ENCODE measurements around the gene SFMBT1.

SFMBT1 gene

GRCh38 chr3:53079791-53080555 is 34.1 kb upstream of the SFMBT1 start:
- Histone ChIP-seq H3K9ac (ENCODE audit: low read length) (no peak overlapping the region), H3K36me3 (ENCODE audit: control insufficient read depth, insufficient read depth, low read length) (no peaks in the 10 kb centered on the region), H3K27ac (ENCODE audit: low read depth, low read length) (no peak overlapping the region), H3K4me1 (ENCODE audit: control insufficient read depth, insufficient read depth, low read length) (peaks cover 7% of the 10 kb centered on the region), H3K4me3 (ENCODE audit: low read length) (no peak overlapping the region), H3K27me3 (ENCODE audit: control insufficient read depth, insufficient read depth, low read length) (no peaks in the 10 kb centered on the region)

GRCh38 chr3:53079147-53079546 is 33.3 kb upstream of the SFMBT1 start:
- no peak overlapping the region for H3K9ac ChIP-seq (ENCODE audit: low read length)
- no peak overlapping the region for H3K27ac ChIP-seq (ENCODE audit: low read depth, low read length)
- peaks cover 6% of the 10 kb centered on the region for H3K4me1 ChIP-seq (ENCODE audit: control insufficient read depth, insufficient read depth, low read length)
- no peaks in the 10 kb centered on the region for H3K36me3 ChIP-seq (ENCODE audit: control insufficient read depth, insufficient read depth, low read length)
- H3K4me3 ChIP-seq (ENCODE audit: low read length) = no peak overlapping the region
- H3K27me3 ChIP-seq (ENCODE audit: control insufficient read depth, insufficient read depth, low read length) = no peaks in the 10 kb centered on the region

GRCh38 chr3:53078656-53079055 is 32.8 kb upstream of the SFMBT1 start:
- no peak overlapping the region for H3K27ac ChIP-seq (ENCODE audit: low read depth, low read length)
- no peaks in the 10 kb centered on the region for H3K36me3 ChIP-seq (ENCODE audit: control insufficient read depth, insufficient read depth, low read length)
- no peaks in the 10 kb centered on the region for H3K27me3 ChIP-seq (ENCODE audit: control insufficient read depth, insufficient read depth, low read length)
- H3K4me3 ChIP-seq (ENCODE audit: low read length) = no peak overlapping the region
- no peak overlapping the region for H3K9ac ChIP-seq (ENCODE audit: low read length)
- H3K4me1 ChIP-seq (ENCODE audit: control insufficient read depth, insufficient read depth, low read length) = peaks cover 2% of the 10 kb centered on the region

DNA sequence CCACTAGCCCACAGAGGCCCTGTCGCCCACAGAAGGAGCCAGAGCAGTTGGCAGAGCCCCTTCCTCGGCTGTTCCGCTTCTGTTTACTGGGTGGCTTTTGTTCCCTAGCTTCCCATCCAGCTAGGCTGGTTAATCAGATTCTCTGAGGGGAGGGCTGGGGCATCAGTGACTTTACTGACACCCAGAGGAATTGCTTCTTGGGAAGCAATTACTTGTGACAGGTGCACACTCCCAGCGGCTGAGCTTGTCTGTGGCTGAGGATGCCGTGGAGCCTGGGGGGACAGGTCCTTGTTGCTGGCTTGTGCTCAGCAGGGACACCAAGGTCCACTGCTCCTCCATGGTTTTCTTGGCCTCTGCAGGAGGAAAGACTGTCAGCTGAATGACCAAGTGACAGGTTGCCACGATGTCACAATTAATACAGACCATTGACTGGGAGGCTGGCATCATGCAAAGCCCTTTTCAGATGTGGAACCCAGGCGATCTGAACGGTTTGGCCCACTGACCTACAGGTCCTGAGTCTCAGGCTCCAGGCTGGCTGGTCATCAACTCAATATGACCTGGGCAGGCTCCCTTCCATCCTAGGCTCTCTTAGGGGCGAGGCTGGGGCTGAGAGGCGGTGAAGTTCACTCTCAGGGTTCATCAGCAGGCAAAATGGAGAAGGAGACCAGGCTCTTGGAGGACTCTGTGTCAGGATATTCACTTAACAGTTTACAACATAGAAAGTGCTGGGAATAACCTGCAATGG is 31.8 kb upstream of the SFMBT1 start:
- no peaks in the 10 kb centered on the region for H3K4me1 ChIP-seq (ENCODE audit: control insufficient read depth, insufficient read depth, low read length)
- H3K27me3 ChIP-seq (ENCODE audit: control insufficient read depth, insufficient read depth, low read length) = no peaks in the 10 kb centered on the region
- H3K9ac ChIP-seq (ENCODE audit: low read length) = no peak overlapping the region
- no peak overlapping the region for H3K27ac ChIP-seq (ENCODE audit: low read depth, low read length)
- H3K36me3 ChIP-seq (ENCODE audit: control insufficient read depth, insufficient read depth, low read length) = no peaks in the 10 kb centered on the region
- H3K4me3 ChIP-seq (ENCODE audit: low read length) = no peak overlapping the region

- no peak overlapping the region for H3K4me3 ChIP-seq (ENCODE audit: low read length)
- H3K27me3 ChIP-seq (ENCODE audit: control insufficient read depth, insufficient read depth, low read length) = no peaks in the 10 kb centered on the region
- H3K27ac ChIP-seq (ENCODE audit: low read depth, low read length) = no peak overlapping the region
- H3K36me3 ChIP-seq (ENCODE audit: control insufficient read depth, insufficient read depth, low read length) = no peaks in the 10 kb centered on the region
- peaks cover 5% of the 10 kb centered on the region for H3K4me1 ChIP-seq (ENCODE audit: control insufficient read depth, insufficient read depth, low read length)
- no peak overlapping the region for H3K9ac ChIP-seq (ENCODE audit: low read length)
These were observed 29.9 kb upstream of the SFMBT1 start for GRCh38 chr3:53075743-53076140.

GRCh38 chr3:53074761-53075742 is 29.2 kb upstream of the SFMBT1 start:
- no peak overlapping the region for H3K4me3 ChIP-seq (ENCODE audit: low read length)
- H3K4me1 ChIP-seq (ENCODE audit: control insufficient read depth, insufficient read depth, low read length) = peaks cover 5% of the 10 kb centered on the region
- no peak overlapping the region for H3K9ac ChIP-seq (ENCODE audit: low read length)
- H3K36me3 ChIP-seq (ENCODE audit: control insufficient read depth, insufficient read depth, low read length) = no peaks in the 10 kb centered on the region
- H3K27ac ChIP-seq (ENCODE audit: low read depth, low read length) = no peak overlapping the region
- no peaks in the 10 kb centered on the region for H3K27me3 ChIP-seq (ENCODE audit: control insufficient read depth, insufficient read depth, low read length)

DNA sequence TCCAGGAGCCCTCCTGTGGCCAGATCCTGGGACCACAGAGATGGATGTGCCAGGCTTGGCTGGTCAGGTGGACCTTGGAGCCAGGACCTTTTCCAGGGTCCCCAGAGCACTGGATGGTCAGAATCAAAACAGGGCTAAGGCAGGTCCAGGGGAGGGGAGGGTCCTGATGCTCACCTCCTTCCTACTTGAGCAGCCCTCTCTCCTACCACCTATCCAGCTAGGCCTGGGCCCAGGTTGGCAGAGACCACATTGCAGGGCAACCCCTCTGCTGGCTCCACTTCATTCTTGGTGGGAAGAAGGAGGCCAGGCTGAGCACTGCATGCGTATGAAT is 28.5 kb upstream of the SFMBT1 start:
- no peak overlapping the region for H3K9ac ChIP-seq (ENCODE audit: low read length)
- no peak overlapping the region for H3K27ac ChIP-seq (ENCODE audit: low read depth, low read length)
- H3K4me1 ChIP-seq (ENCODE audit: control insufficient read depth, insufficient read depth, low read length) = peaks cover 5% of the 10 kb centered on the region
- no peak overlapping the region for H3K4me3 ChIP-seq (ENCODE audit: low read length)
- no peaks in the 10 kb centered on the region for H3K36me3 ChIP-seq (ENCODE audit: control insufficient read depth, insufficient read depth, low read length)
- no peaks in the 10 kb centered on the region for H3K27me3 ChIP-seq (ENCODE audit: control insufficient read depth, insufficient read depth, low read length)

DNA sequence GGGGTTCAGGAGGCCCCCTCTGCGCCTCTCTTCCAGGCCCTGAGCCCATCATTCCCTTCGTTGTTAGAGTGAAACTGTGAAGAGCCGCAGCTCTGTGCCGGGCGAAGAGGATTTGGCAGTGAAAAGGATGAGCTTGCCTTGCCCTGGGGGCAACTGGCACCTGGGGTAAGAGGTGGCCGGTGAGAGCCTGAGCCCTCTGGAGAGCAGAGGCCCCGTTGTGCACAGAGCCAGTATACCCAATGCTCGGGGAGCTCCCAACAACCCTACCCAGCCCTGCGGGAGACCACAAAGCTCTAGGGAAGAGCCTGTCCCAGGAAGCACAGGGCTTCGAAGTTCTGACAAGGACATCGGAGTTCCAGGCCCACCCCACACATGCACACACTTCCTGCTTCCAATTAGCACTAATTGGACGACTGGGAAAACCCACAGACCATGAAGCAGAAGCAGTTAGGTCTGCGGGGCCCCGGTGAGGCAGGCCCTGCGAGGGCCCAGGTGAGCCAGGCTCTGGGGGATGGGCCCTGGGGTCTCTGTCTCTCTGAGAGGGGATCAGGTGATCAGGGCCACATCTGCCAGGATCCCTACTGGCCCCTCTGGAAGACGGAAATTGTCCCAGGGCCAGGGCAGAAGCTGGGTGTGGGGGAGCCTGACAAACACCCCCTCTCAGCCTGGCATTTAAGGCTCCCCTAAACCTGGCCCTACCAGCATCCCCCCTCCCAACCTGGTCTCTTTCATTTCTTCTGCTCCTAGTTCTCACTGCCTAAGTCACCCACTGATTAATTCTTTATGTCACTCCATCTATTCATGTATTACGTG is 27.9 kb upstream of the SFMBT1 start:
- Histone ChIP-seq H3K9ac (ENCODE audit: low read length) (no peak overlapping the region), H3K27ac (ENCODE audit: low read depth, low read length) (no peak overlapping the region), H3K36me3 (ENCODE audit: control insufficient read depth, insufficient read depth, low read length) (no peaks in the 10 kb centered on the region), H3K4me3 (ENCODE audit: low read length) (peak overlapping the region; percentile 87), H3K27me3 (ENCODE audit: control insufficient read depth, insufficient read depth, low read length) (no peaks in the 10 kb centered on the region), H3K4me1 (ENCODE audit: control insufficient read depth, insufficient read depth, low read length) (peaks cover 5% of the 10 kb centered on the region)

DNA sequence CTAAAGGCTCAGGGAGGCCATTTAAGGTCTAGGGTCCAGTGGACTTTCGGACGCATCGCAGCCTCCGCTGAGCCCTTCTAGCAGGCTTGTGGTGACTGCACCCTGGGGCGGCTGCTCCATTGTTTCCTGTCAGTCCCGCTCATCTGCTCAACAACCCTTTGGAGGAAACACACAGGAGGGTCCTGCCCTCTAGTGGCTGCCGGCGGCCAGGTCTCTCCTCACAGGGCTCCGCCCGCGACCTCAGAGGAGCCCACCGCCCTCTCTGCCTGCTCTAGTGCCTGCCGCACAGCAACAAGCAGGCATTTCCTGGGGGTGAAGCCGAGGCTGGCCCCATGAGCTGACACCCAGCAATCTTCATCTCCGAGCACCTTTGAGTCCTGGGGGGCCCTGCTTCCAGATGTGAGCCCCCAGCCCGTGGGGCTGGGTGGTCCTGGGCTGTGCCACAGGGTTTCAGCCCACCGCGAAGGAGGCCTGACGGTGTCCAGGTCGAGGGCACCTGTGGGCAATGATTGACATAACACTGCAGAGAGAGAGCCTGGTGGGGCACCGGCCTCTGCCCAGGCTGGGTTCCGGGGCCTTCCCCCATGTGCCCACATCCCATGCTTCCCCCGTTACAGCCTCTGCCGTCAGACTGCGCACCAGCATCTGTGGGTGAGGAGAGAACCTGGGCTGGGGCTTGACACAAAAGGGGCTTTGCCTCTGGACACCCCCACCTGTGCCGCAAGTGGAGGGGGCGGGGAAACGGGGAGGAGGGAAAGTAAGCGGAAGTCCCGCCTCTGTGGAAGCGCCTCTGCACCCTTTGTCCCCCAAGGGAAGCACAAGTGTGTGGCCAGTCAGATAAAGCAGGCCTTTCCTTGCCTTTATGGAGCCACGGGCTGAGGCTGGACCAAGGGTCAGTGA is 27.0 kb upstream of the SFMBT1 start:
- Histone ChIP-seq H3K4me1 (ENCODE audit: control insufficient read depth, insufficient read depth, low read length) (peaks cover 5% of the 10 kb centered on the region), H3K27ac (ENCODE audit: low read depth, low read length) (peak overlapping the region; percentile 56), H3K27me3 (ENCODE audit: control insufficient read depth, insufficient read depth, low read length) (no peaks in the 10 kb centered on the region)

GRCh38 chr3:53071882-53072431 is 26.1 kb upstream of the SFMBT1 start:
- Histone ChIP-seq H3K27ac (ENCODE audit: low read depth, low read length) (no peak overlapping the region), H3K36me3 (ENCODE audit: control insufficient read depth, insufficient read depth, low read length) (no peaks in the 10 kb centered on the region), H3K27me3 (ENCODE audit: control insufficient read depth, insufficient read depth, low read length) (no peaks in the 10 kb centered on the region), H3K9ac (ENCODE audit: low read length) (peak overlapping the region; percentile 6), H3K4me1 (ENCODE audit: control insufficient read depth, insufficient read depth, low read length) (peaks cover 5% of the 10 kb centered on the region), H3K4me3 (ENCODE audit: low read length) (peak overlapping the region; percentile 87)

More for the DNA sequence above, 27.0 kb upstream of the SFMBT1 start:
- H3K9ac ChIP-seq (ENCODE audit: low read length) = peak overlapping the region; percentile 46
- peak overlapping the region; percentile 87 for H3K4me3 ChIP-seq (ENCODE audit: low read length)
- H3K36me3 ChIP-seq (ENCODE audit: control insufficient read depth, insufficient read depth, low read length) = no peaks in the 10 kb centered on the region

Data from rectal smooth muscle tissue (tissue), 1 donor.